Measurements from ENCODE around the gene KCNJ5.

Gene KCNJ5

GRCh38 chr11:128963744-128964325 lies 72.7 kb downstream of the KCNJ5 start:
- TF ChIP-seq CREB1 (IDR thresholded peaks at IDR 0.05; ENCODE audit: low read depth), result no peak
- no peak for TF ChIP-seq FOXM1 (IDR thresholded peaks at IDR 0.05; ENCODE audit: borderline replicate concordance, low read depth)
- no peak for TF ChIP-seq EP300 (IDR thresholded peaks at IDR 0.05; ENCODE audit: borderline replicate concordance)
- TF ChIP-seq CEBPB (IDR thresholded peaks at IDR 0.05), result no peak

- TF ChIP-seq NFIC (IDR thresholded peaks at IDR 0.05) (peak; percentile 52), MAX (IDR thresholded peaks at IDR 0.05) (peak; percentile 41; the same call in 1 of the 2 replicates), YY1 (IDR thresholded peaks at IDR 0.05; ENCODE audit: low read depth) (no peak)
Observed at GRCh38 chr11:128964463-128964930, 73.3 kb downstream of the KCNJ5 start.

- TF ChIP-seq REST (IDR thresholded peaks at IDR 0.05; ENCODE audit: low read depth), result no peak
- TF ChIP-seq ZBTB7A (IDR thresholded peaks at IDR 0.05; ENCODE audit: low read depth), result no peak
- no peak for TF ChIP-seq FOXM1 (IDR thresholded peaks at IDR 0.05; ENCODE audit: borderline replicate concordance, low read depth)
- no peak for TF ChIP-seq TEAD4 (IDR thresholded peaks at IDR 0.05)
- no peak for TF ChIP-seq USF1 (IDR thresholded peaks at IDR 0.05)
- TF ChIP-seq TCF12 (IDR thresholded peaks at IDR 0.05; ENCODE audit: low read depth), result no peak
- TF ChIP-seq TAF1 (IDR thresholded peaks at IDR 0.05; ENCODE audit: low read depth), result no peak
- no peak for TF ChIP-seq YY1 (IDR thresholded peaks at IDR 0.05; ENCODE audit: low read depth)
- TF ChIP-seq CREB1 (IDR thresholded peaks at IDR 0.05; ENCODE audit: low read depth), result no peak
- no peak for TF ChIP-seq RAD21 (IDR thresholded peaks at IDR 0.05; ENCODE audit: low read depth)
- no peak for TF ChIP-seq EP300 (IDR thresholded peaks at IDR 0.05; ENCODE audit: borderline replicate concordance)
- TF ChIP-seq CEBPB (IDR thresholded peaks at IDR 0.05), result no peak
- TF ChIP-seq EGR1 (IDR thresholded peaks at IDR 0.05), result no peak
- TF ChIP-seq MAX (IDR thresholded peaks at IDR 0.05), result no peak
- TF ChIP-seq NFIC (IDR thresholded peaks at IDR 0.05), result no peak
Observed at GRCh38 chr11:128965485-128965884, 74.3 kb downstream of the KCNJ5 start.

GRCh38 chr11:128967578-128967977 lies 76.4 kb downstream of the KCNJ5 start:
- no peak for TF ChIP-seq CREB1 (IDR thresholded peaks at IDR 0.05; ENCODE audit: low read depth)
- no peak for TF ChIP-seq CEBPB (IDR thresholded peaks at IDR 0.05)

GRCh38 chr11:128968916-128969315 lies 77.8 kb downstream of the KCNJ5 start:
- no peak for TF ChIP-seq ZBTB7A (IDR thresholded peaks at IDR 0.05; ENCODE audit: low read depth)
- TF ChIP-seq NFIC (IDR thresholded peaks at IDR 0.05), result no peak
- TF ChIP-seq TEAD4 (IDR thresholded peaks at IDR 0.05), result no peak
- no peak for TF ChIP-seq YY1 (IDR thresholded peaks at IDR 0.05; ENCODE audit: low read depth)
- TF ChIP-seq MAX (IDR thresholded peaks at IDR 0.05), result no peak
- TF ChIP-seq EP300 (IDR thresholded peaks at IDR 0.05; ENCODE audit: borderline replicate concordance), result no peak
- TF ChIP-seq CEBPB (IDR thresholded peaks at IDR 0.05), result no peak
- no peak for TF ChIP-seq FOXM1 (IDR thresholded peaks at IDR 0.05; ENCODE audit: borderline replicate concordance, low read depth)
- TF ChIP-seq CREB1 (IDR thresholded peaks at IDR 0.05; ENCODE audit: low read depth), result no peak
- no peak for TF ChIP-seq REST (IDR thresholded peaks at IDR 0.05; ENCODE audit: low read depth)
- TF ChIP-seq RAD21 (IDR thresholded peaks at IDR 0.05; ENCODE audit: low read depth), result no peak
- TF ChIP-seq TAF1 (IDR thresholded peaks at IDR 0.05; ENCODE audit: low read depth), result no peak
- no peak for TF ChIP-seq USF1 (IDR thresholded peaks at IDR 0.05)
- no peak for TF ChIP-seq TCF12 (IDR thresholded peaks at IDR 0.05; ENCODE audit: low read depth)
